PC-9 (cell line): ENCODE data around the gene TNK2. TPM values are rescaled to one million over a fixed set of nuclear protein-coding genes. Genes with fewer than 3 reads are reported as not detected.

Source experiments
- BruUV-seq: library from RNA; stranded (reverse); fragments of 400-500 nt; replicated peaks from 2 replicates; lab custom pipeline; 2021; lab: Mats Ljungman, UMichigan
- CTCF ChIA-PET: fragments of 300-600 bp; sonication (Branson Sonifier 250); formaldehyde crosslinking; loops from one replicate; lab custom pipeline; 2022; ENCODE audit warnings: antibody characterized with exemption; lab: Charles Lee
- POLR2A ChIA-PET: fragments of 300-600 bp; sonication (Branson Sonifier 250); formaldehyde crosslinking; loops from one replicate; lab custom pipeline; 2022; ENCODE audit warnings: antibody characterized with exemption; ENCODE audit not compliant: unreplicated experiment; lab: Charles Lee
- DNase-seq, 2 experiments: peaks; one replicate each; pipeline versions ENCODE4 v3.0.0 to v3.0.0-alpha.2; 2015 to 2022; ENCODE audit warnings: mixed read lengths in 1 of 2
- H2AFZ ChIP-seq: fragments of 200-600 bp; sonication (generic); 2 replicates; pipeline ENCODE4 v1.8.1; 2017; ENCODE audit warnings: antibody characterized with exemption
- H3F3A ChIP-seq: fragments of 200-600 bp; sonication (generic); 2 replicates; pipeline ENCODE4 v1.8.1; 2017; ENCODE audit warnings: antibody characterized with exemption, mild to moderate bottlenecking, low read depth; ENCODE audit not compliant: insufficient read depth
- H3K27ac ChIP-seq: fragments of 200-600 bp; sonication (generic); 2 replicates; pipeline ENCODE4 v1.6.1; 2016; ENCODE audit warnings: mixed run types
- H3K27me3 ChIP-seq: fragments of 200-600 bp; sonication (generic); 2 replicates; pipeline ENCODE4 v1.6.1; 2016; ENCODE audit warnings: low read depth, mixed run types; ENCODE audit not compliant: insufficient read depth
- H3K36me3 ChIP-seq: fragments of 200-600 bp; sonication (generic); 2 replicates; pipeline ENCODE4 v1.6.1; 2016; ENCODE audit warnings: low read depth, mixed run types
- H3K4me1 ChIP-seq: fragments of 200-600 bp; sonication (generic); replicated peaks from 2 replicates; pipeline ENCODE4 v1.6.1; 2016; ENCODE audit warnings: mixed run types; ENCODE audit not compliant: insufficient read depth
- H3K4me2 ChIP-seq: fragments of 200-600 bp; sonication (generic); 2 replicates; pipeline ENCODE4 v1.6.1; 2017; ENCODE audit warnings: mixed run types
- H3K4me3 ChIP-seq: fragments of 200-600 bp; sonication (generic); 2 replicates; pipeline ENCODE4 v1.6.1; 2016; ENCODE audit warnings: mixed run types
- H3K79me2 ChIP-seq: fragments of 200-600 bp; sonication (generic); 2 replicates; pipeline ENCODE4 v1.6.1; 2017; ENCODE audit warnings: low read depth, mixed run types
- H3K9me2 ChIP-seq: fragments of 200-600 bp; sonication (generic); 2 replicates; pipeline ENCODE4 v1.8.1; 2017; ENCODE audit warnings: mild to moderate bottlenecking; ENCODE audit not compliant: insufficient read depth
- H3K9me3 ChIP-seq: fragments of 200-600 bp; sonication (generic); 2 replicates; pipeline ENCODE4 v1.8.1; 2016; ENCODE audit warnings: low read depth; ENCODE audit not compliant: insufficient read depth
- H4K20me1 ChIP-seq: fragments of 200-600 bp; sonication (generic); 2 replicates; pipeline ENCODE4 v1.8.1; 2017; ENCODE audit not compliant: insufficient read depth
- EZH2 ChIP-seq: fragments of 200-600 bp; sonication (generic); IDR thresholded peaks from 2 replicates; pipeline ENCODE4 v1.8.0; 2017; ENCODE audit warnings: antibody characterized with exemption, low read depth
- intact Hi-C: fragments of 100-400 bp; cut with micrococcal nuclease; formaldehyde crosslinking; loops from one replicate; pipeline ENCODE4 v1.10.0; 2022; ENCODE audit not compliant: unreplicated experiment
- total RNA-seq: library from RNA; stranded (reverse); gene quantifications from 2 replicates; pipeline ENCODE4 v1.2.3, GENCODE V29; 2021
- TF ChIP-seq, protein P1 (sequence below): fragments of 200-600 bp; sonication (generic); conservative IDR thresholded peaks from 2 replicates; pipeline ENCODE4 v1.6.1; 2017; ENCODE audit warnings: mixed run types, antibody characterized with exemption, mild to moderate bottlenecking, moderate library complexity

TNK2 gene
- total RNA-seq, 1 experiment from 2014 or later = 118 TPM

DNA sequence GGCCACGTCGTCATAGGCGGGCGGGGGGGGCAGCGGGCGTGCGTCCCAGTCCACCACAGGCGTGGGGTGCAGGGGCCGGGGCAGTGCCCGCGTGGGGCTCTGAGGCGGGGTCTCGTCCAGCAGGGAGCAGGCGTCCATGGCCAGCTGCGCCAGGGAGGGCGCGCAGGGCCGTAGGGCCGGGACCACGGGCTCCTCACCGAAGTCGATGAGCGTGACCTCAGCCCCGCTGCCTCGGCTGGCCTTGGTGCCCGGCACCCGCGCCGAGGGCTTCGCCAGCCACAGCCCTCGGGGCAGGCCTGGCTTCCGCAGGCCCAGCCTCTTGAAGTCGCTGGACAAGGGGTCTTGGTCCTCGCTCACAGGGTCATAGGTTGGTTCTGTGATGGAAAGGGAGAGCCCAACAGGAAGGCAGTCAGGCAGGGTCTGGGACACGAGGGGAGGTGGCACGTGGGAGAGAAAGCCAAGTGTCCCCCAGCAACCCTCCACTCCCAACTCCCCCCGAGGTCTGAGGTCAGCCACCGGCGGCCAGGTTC, 40.0 kb downstream of the TNK2 start:
- Histone ChIP-seq H3K27me3 (no peaks in the 10 kb centered on the region), H3K4me2 (no peak overlapping the region), H4K20me1 (no peaks in the 10 kb centered on the region), H3F3A (peaks cover 21% of the 10 kb centered on the region; the same call in 1 of the 2 replicates), H3K27ac (no peak overlapping the region), H2AFZ (no peak overlapping the region), H3K9me3 (no peaks in the 10 kb centered on the region), H3K36me3 (peaks cover 21% of the 10 kb centered on the region; the same call in 1 of the 2 replicates), H3K9me2 (no peaks in the 10 kb centered on the region), H3K4me1 (peaks cover 48% of the 10 kb centered on the region), H3K79me2 (peaks cover 32% of the 10 kb centered on the region), H3K4me3 (no peak overlapping the region)
- DNase-seq = no peak
- no peak for TF ChIP-seq EZH2
- TF ChIP-seq, protein P1, sequence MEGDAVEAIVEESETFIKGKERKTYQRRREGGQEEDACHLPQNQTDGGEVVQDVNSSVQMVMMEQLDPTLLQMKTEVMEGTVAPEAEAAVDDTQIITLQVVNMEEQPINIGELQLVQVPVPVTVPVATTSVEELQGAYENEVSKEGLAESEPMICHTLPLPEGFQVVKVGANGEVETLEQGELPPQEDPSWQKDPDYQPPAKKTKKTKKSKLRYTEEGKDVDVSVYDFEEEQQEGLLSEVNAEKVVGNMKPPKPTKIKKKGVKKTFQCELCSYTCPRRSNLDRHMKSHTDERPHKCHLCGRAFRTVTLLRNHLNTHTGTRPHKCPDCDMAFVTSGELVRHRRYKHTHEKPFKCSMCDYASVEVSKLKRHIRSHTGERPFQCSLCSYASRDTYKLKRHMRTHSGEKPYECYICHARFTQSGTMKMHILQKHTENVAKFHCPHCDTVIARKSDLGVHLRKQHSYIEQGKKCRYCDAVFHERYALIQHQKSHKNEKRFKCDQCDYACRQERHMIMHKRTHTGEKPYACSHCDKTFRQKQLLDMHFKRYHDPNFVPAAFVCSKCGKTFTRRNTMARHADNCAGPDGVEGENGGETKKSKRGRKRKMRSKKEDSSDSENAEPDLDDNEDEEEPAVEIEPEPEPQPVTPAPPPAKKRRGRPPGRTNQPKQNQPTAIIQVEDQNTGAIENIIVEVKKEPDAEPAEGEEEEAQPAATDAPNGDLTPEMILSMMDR = no peak
- CTCF ChIA-PET = no interaction called here
- no TSS peak for BruUV-seq
- POLR2A ChIA-PET = no interaction called here
- intact Hi-C loops = no loop called here

DNA sequence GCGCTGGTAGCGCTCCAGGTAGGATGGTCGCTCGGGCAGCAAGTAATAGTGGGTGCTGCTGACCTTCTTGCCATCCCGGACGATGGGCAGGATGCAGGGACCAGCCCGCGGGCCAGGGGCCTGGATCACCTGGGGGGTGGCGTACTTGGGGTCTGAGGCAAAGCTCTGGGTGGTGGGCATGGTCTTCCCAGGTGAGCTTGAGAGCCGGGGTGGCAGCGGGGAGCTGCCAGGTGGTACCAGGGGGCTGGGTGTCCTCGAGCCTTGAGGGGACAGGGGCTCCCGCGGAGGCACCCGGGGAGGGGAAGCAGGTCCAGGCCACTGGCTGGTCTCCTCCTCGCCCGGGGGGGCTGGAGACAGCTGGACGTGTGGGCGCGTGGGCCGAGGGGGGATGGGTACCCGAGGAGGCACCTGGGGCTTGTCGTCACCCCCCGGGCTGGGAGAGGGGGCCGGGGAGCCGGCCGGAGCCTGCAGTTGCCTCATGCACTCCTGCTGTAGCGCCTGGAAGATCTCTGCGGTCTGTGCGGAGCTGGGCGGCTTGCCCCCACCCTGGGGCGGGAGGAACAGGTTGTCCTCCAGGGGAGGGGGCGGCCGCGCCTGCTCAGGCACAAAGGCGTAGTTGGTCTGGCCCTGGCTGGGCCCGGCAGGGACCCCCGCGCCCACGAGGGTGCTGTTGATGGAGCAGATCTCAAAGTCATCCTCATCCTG, 40.6 kb downstream of the TNK2 start:
- intact Hi-C loops = no loop called here
- TF ChIP-seq EZH2 = no peak
- TF ChIP-seq, protein P1 = no peak
- DNase-seq = no peak
- Histone ChIP-seq H3K36me3 (peaks cover 21% of the 10 kb centered on the region; the same call in 1 of the 2 replicates), H3F3A (peaks cover 23% of the 10 kb centered on the region; the same call in 1 of the 2 replicates), H3K4me2 (no peak overlapping the region), H3K79me2 (peaks cover 26% of the 10 kb centered on the region), H3K27ac (no peak overlapping the region), H3K4me3 (no peak overlapping the region), H3K4me1 (peaks cover 47% of the 10 kb centered on the region), H2AFZ (no peak overlapping the region), H3K9me2 (no peaks in the 10 kb centered on the region), H3K9me3 (no peaks in the 10 kb centered on the region), H4K20me1 (no peaks in the 10 kb centered on the region), H3K27me3 (no peaks in the 10 kb centered on the region)
- no TSS peak for BruUV-seq
- POLR2A ChIA-PET = no interaction called here
- CTCF ChIA-PET = no interaction called here

DNA sequence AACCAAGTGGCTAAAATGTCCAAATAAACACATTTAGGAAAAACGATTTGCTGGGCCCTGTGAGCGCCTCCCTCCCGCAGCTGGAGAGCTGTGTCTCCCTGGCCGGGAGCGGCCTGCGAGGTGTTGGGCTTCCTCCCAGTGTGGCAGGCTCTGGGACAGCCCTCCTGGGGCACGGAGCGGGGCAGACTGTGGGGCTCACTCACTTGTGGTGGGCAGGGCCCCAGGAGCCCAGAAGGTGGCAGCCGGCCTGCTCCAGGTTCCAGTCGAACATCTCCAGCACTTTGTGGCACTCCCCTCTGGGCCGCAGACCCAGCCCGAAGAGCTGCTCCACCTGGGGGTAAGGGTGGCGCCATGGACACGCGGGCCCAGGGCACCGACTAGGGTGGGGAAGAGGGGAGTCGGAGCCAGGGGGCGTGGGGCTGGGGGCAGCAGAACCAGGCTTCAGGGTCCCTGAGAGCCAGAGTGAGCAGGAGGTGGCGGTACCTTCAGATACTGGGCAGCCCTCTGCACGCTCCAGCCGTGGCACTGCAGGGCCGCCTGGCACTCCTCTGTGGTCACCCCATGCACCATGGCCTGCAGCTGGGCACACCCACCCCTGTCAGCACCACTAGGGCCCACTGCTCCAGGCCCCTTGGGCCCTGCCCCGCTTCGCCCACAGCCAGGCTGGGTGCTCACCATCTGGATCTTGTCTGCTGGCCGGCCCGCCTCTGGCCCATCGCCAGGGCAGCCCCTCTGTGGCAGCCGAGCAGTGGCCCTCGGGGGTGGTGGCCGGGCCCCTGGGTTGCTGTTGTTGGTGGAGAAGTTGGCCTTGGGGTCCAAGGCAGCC, 41.5 kb downstream of the TNK2 start:
- CTCF ChIA-PET = no interaction called here
- peaks cover 21% of the 10 kb centered on the region; the same call in 1 of the 2 replicates for H3K36me3 ChIP-seq
- POLR2A ChIA-PET = no interaction called here

More for the DNA sequence above, 41.5 kb downstream of the TNK2 start:
- no peak overlapping the region for H3K27ac ChIP-seq
- H3K9me2 ChIP-seq = no peaks in the 10 kb centered on the region
- no peaks in the 10 kb centered on the region for H4K20me1 ChIP-seq
- H3K79me2 ChIP-seq = peaks cover 17% of the 10 kb centered on the region
- no peak overlapping the region for H2AFZ ChIP-seq
- no peaks in the 10 kb centered on the region for H3K9me3 ChIP-seq
- H3K4me1 ChIP-seq = peaks cover 42% of the 10 kb centered on the region
- no peak overlapping the region for H3K4me3 ChIP-seq
- DNase-seq = no peak
- no peaks in the 10 kb centered on the region for H3K27me3 ChIP-seq
- BruUV-seq = no TSS peak
- no peak overlapping the region for H3K4me2 ChIP-seq
- intact Hi-C loops = no loop called here
- no peak for TF ChIP-seq EZH2
- TF ChIP-seq, protein P1 = no peak
- peaks cover 20% of the 10 kb centered on the region; the same call in 1 of the 2 replicates for H3F3A ChIP-seq
